Measurements from ENCODE around the gene TUBG2. TPM values are rescaled to one million over a fixed set of nuclear protein-coding genes. Genes with fewer than 3 reads are reported as not detected.

Gene TUBG2
- total and polyA plus RNA-seq, 2 donors (not counting 1 experiment from before 2014, with no cell fraction given) = 16.7 to 19.0 TPM

GRCh38 chr17:42683407-42684034 is 24.4 kb downstream of the TUBG2 start:
- Histone ChIP-seq H3K36me3 (replicated peaks in 1 of 2; ENCODE audit: control extremely low read depth in 1 of 2, control insufficient read depth in 1 of 2, extremely low read depth in 1 of 2, insufficient read depth in 2 of 2, low read length in 1 of 2) (no peaks in the 10 kb centered on the region), H2AFZ (ENCODE audit: insufficient read depth, low read depth, low read length, poor library complexity, severe bottlenecking) (peak overlapping the region; percentile 28), H3K27ac (ENCODE audit: low read length in 2 of 2) (no peak overlapping the region), H3K9me3 (ENCODE audit: control extremely low read depth in 1 of 3, control insufficient read depth in 2 of 3, insufficient read depth in 1 of 3, low read length in 2 of 3) (peaks cover 0 to 14% (median 0%) of the 10 kb centered on the region in 3 donors), H3K27me3 (replicated peaks in 1 of 4; ENCODE audit: control extremely low read depth in 1 of 4, control insufficient read depth in 3 of 4, insufficient read depth in 4 of 4, low read length in 3 of 4) (peaks cover 0 to 28% (median 11%) of the 10 kb centered on the region in 4 experiments), H3K79me2 (ENCODE audit: control insufficient read depth, insufficient read depth, low read length) (no peaks in the 10 kb centered on the region), H4K20me1 (ENCODE audit: control insufficient read depth, insufficient read depth, low read length, poor library complexity, severe bottlenecking) (peaks cover 6% of the 10 kb centered on the region), H3K4me3 (ENCODE audit: control extremely low read depth in 1 of 5, extremely low read depth in 1 of 5, insufficient read depth in 1 of 5, low read depth in 2 of 5, low read length in 4 of 5) (peak overlapping the region in 1 of 5 experiments; percentile 15), H3K4me2 (replicated peaks; ENCODE audit: low read depth, low read length, poor library complexity, severe bottlenecking) (peak overlapping the region; percentile 86), H3K9ac (ENCODE audit: low read length) (no peak overlapping the region), H3K4me1 (ENCODE audit: control insufficient read depth in 2 of 2, insufficient read depth in 2 of 2, low read length in 2 of 2) (peaks cover 42 to 49% of the 10 kb centered on the region in 2 donors)
- H3K4me1 Mint-ChIP-seq = peaks cover 45% of the 10 kb centered on the region
- H3K27ac Mint-ChIP-seq = no peak overlapping the region
- no peaks in the 10 kb centered on the region for H3K9me3 Mint-ChIP-seq (ENCODE audit: insufficient read depth)
- no peaks in the 10 kb centered on the region for H3K27me3 Mint-ChIP-seq
- ChIA-PET POLR2A (interaction anchor here (0.7 to 0.8 kb wide), 3 partner anchors 15 to 77 kb away, joined by 3 to 6 read pairs (median 6); no protein-coding TSS in a partner anchor), CTCF (interaction anchor here (1.3 to 1.6 kb wide), 3 partner anchors 13 to 105 kb away, joined by 3 to 4 read pairs (median 3); no protein-coding TSS in a partner anchor)
- H3K4me3 Mint-ChIP-seq = peak overlapping the region; percentile 83
- 38% methylated on average over 22 of the region's 25 CpGs for WGBS (ENCODE audit: insufficient coverage)
- intact Hi-C loops (cut with micrococcal nuclease) = no loop called here
- DNase-seq = peak; percentile 40
- no peak for TF ChIP-seq EZH2 (IDR thresholded peaks at IDR 0.05; ENCODE audit: borderline replicate concordance, insufficient read depth, low read depth, low read length, poor library complexity, severe bottlenecking)
- TF ChIP-seq CTCF (IDR thresholded peaks at IDR 0.05) = no peak
- ATAC-seq (ENCODE audit: low read depth) = peak; percentile 21

GRCh38 chr17:42684929-42685556 is 26.0 kb downstream of the TUBG2 start:
- no peak for TF ChIP-seq EZH2 (IDR thresholded peaks at IDR 0.05; ENCODE audit: borderline replicate concordance, insufficient read depth, low read depth, low read length, poor library complexity, severe bottlenecking)
- no peak for TF ChIP-seq CTCF (IDR thresholded peaks at IDR 0.05)
- no peak overlapping the region for H2AFZ ChIP-seq (ENCODE audit: insufficient read depth, low read depth, low read length, poor library complexity, severe bottlenecking)
- ATAC-seq (ENCODE audit: low read depth) = no peak
- H3K9me3 Mint-ChIP-seq (ENCODE audit: insufficient read depth) = no peaks in the 10 kb centered on the region
- POLR2A ChIA-PET = no interaction called here
- H3K27me3 Mint-ChIP-seq = no peaks in the 10 kb centered on the region
- no peak overlapping the region for H3K4me3 Mint-ChIP-seq
- CTCF ChIA-PET = interaction anchor here (1.0 kb wide), 1 partner anchor 11 kb away, joined by 4 read pairs; no protein-coding TSS in a partner anchor
- no peak overlapping the region for H3K4me2 ChIP-seq (replicated peaks; ENCODE audit: low read depth, low read length, poor library complexity, severe bottlenecking)
- peaks cover 0 to 25% (median 10%) of the 10 kb centered on the region in 4 experiments for H3K27me3 ChIP-seq (replicated peaks in 1 of 4; ENCODE audit: control extremely low read depth in 1 of 4, control insufficient read depth in 3 of 4, insufficient read depth in 4 of 4, low read length in 3 of 4)
- no peaks in the 10 kb centered on the region for H3K36me3 ChIP-seq (replicated peaks in 1 of 2; ENCODE audit: control extremely low read depth in 1 of 2, control insufficient read depth in 1 of 2, extremely low read depth in 1 of 2, insufficient read depth in 2 of 2, low read length in 1 of 2)
- no peak for DNase-seq
- intact Hi-C loops (cut with micrococcal nuclease) = no loop called here
- H3K27ac Mint-ChIP-seq = no peak overlapping the region
- peaks cover 34 to 35% of the 10 kb centered on the region in 2 donors for H3K4me1 ChIP-seq (ENCODE audit: control insufficient read depth in 2 of 2, insufficient read depth in 2 of 2, low read length in 2 of 2)
- peaks cover 0 to 12% (median 0%) of the 10 kb centered on the region in 3 donors for H3K9me3 ChIP-seq (ENCODE audit: control extremely low read depth in 1 of 3, control insufficient read depth in 2 of 3, insufficient read depth in 1 of 3, low read length in 2 of 3)
- H3K27ac ChIP-seq (ENCODE audit: low read length in 2 of 2) = no peak overlapping the region
- H3K4me3 ChIP-seq (ENCODE audit: control extremely low read depth in 1 of 5, extremely low read depth in 1 of 5, insufficient read depth in 1 of 5, low read depth in 2 of 5, low read length in 4 of 5) = no peak overlapping the region
- H3K4me1 Mint-ChIP-seq = peaks cover 30% of the 10 kb centered on the region
- no peak overlapping the region for H3K9ac ChIP-seq (ENCODE audit: low read length)
- WGBS (ENCODE audit: insufficient coverage) = 89% methylated on average over 49 of the region's 50 CpGs
- peaks cover 6% of the 10 kb centered on the region for H4K20me1 ChIP-seq (ENCODE audit: control insufficient read depth, insufficient read depth, low read length, poor library complexity, severe bottlenecking)
- H3K79me2 ChIP-seq (ENCODE audit: control insufficient read depth, insufficient read depth, low read length) = no peaks in the 10 kb centered on the region
